ENCODE results near the gene CNTN4.

CNTN4 gene

DNA sequence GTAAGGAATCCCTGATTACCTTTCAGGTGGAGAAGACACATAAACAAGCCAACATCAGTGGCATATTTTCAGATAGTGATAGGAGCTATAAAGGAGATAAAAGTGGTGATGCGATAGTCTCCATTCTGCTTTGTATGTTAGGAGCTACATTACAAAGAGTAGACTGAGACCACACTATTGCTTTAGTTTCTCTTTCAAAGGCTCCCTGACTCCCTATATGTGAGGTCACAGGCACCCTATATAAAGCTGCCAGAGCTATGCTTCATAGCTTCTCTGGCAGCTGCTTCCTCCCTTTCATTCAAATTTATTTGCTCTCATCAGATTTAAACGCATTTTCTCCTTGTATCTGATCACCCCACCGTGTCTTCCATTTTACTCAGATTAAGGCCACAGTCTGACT, 544.9 kb downstream of the CNTN4 start:
- DNase-seq (ENCODE audit: low read depth in 1 of 2, low spot score in 1 of 2), result no peak
- no peak overlapping the region for H3K4me3 ChIP-seq (replicated peaks; ENCODE audit: insufficient read depth, low read length)
- TF ChIP-seq, protein P1, sequence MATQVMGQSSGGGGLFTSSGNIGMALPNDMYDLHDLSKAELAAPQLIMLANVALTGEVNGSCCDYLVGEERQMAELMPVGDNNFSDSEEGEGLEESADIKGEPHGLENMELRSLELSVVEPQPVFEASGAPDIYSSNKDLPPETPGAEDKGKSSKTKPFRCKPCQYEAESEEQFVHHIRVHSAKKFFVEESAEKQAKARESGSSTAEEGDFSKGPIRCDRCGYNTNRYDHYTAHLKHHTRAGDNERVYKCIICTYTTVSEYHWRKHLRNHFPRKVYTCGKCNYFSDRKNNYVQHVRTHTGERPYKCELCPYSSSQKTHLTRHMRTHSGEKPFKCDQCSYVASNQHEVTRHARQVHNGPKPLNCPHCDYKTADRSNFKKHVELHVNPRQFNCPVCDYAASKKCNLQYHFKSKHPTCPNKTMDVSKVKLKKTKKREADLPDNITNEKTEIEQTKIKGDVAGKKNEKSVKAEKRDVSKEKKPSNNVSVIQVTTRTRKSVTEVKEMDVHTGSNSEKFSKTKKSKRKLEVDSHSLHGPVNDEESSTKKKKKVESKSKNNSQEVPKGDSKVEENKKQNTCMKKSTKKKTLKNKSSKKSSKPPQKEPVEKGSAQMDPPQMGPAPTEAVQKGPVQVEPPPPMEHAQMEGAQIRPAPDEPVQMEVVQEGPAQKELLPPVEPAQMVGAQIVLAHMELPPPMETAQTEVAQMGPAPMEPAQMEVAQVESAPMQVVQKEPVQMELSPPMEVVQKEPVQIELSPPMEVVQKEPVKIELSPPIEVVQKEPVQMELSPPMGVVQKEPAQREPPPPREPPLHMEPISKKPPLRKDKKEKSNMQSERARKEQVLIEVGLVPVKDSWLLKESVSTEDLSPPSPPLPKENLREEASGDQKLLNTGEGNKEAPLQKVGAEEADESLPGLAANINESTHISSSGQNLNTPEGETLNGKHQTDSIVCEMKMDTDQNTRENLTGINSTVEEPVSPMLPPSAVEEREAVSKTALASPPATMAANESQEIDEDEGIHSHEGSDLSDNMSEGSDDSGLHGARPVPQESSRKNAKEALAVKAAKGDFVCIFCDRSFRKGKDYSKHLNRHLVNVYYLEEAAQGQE (IDR thresholded peaks at IDR 0.05; ENCODE audit: insufficient replicate concordance, low read depth), result no peak
- TF ChIP-seq POLR2AphosphoS5 (IDR thresholded peaks at IDR 0.05; ENCODE audit: low read depth) (no peak), CTCF (IDR thresholded peaks at IDR 0.05; ENCODE audit: insufficient read depth, low read length) (no peak), SPI1 (IDR thresholded peaks at IDR 0.05; ENCODE audit: borderline replicate concordance, low read depth) (no peak), GABPA (IDR thresholded peaks at IDR 0.05; ENCODE audit: low read depth) (no peak)
- no peaks in the 10 kb centered on the region for H3K27me3 ChIP-seq (ENCODE audit: insufficient read depth, poor library complexity, severe bottlenecking)
- no peak overlapping the region for H3K27ac ChIP-seq (replicated peaks)

DNA sequence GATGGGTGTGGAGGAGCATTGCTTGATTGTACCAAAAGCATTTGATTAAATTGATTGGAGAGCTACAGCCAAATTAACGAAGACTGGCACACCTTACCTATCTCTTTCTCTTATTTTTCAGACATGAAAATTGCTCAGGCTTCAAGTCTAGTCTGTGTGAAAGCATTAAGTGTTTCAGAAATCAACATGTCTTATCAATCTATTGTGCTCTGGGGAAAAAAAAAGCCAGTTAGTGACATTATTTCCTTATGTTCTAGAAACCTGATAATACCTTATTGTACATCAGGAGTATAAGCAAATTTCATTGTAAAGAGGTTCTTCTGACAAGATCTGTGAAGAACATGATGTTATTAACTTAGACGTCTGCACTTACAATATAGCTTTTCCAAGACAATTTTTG, 546.3 kb downstream of the CNTN4 start:
- no peaks in the 10 kb centered on the region for H3K27me3 ChIP-seq (ENCODE audit: insufficient read depth, poor library complexity, severe bottlenecking)
- TF ChIP-seq SPI1 (IDR thresholded peaks at IDR 0.05; ENCODE audit: borderline replicate concordance, low read depth) (no peak), CTCF (IDR thresholded peaks at IDR 0.05; ENCODE audit: insufficient read depth, low read length) (no peak), POLR2AphosphoS5 (IDR thresholded peaks at IDR 0.05; ENCODE audit: low read depth) (no peak), GABPA (IDR thresholded peaks at IDR 0.05; ENCODE audit: low read depth) (no peak)
- TF ChIP-seq, protein P1 (IDR thresholded peaks at IDR 0.05; ENCODE audit: insufficient replicate concordance, low read depth), result no peak

DNA sequence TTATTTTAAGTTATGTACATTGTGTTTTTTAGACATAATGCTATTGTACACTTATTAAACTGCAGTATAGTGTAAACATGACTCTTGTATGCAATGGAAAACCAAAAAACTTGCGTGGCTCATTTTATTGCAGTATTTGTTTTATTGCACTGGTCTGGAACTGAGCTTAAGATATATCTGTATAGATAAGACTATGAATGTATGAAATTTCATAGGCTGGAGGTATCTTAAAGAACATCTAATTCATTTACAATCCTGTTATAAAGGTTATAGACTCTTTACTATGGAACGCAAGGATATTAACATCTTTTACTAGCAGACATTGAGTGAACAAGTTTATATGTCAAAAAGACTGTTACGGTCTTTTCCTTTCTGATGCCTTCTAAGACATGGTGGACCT, 552.1 kb downstream of the CNTN4 start:
- DNase-seq (ENCODE audit: low read depth in 1 of 2, low spot score in 1 of 2), result no peak
- no peak overlapping the region for H3K4me3 ChIP-seq (replicated peaks; ENCODE audit: insufficient read depth, low read length)
- TF ChIP-seq GABPA (IDR thresholded peaks at IDR 0.05; ENCODE audit: low read depth) (no peak), POLR2AphosphoS5 (IDR thresholded peaks at IDR 0.05; ENCODE audit: low read depth) (no peak), CTCF (IDR thresholded peaks at IDR 0.05; ENCODE audit: insufficient read depth, low read length) (no peak), SPI1 (IDR thresholded peaks at IDR 0.05; ENCODE audit: borderline replicate concordance, low read depth) (no peak)
- TF ChIP-seq, protein P1 (IDR thresholded peaks at IDR 0.05; ENCODE audit: insufficient replicate concordance, low read depth), result no peak
- no peaks in the 10 kb centered on the region for H3K27me3 ChIP-seq (ENCODE audit: insufficient read depth, poor library complexity, severe bottlenecking)
- no peak overlapping the region for H3K27ac ChIP-seq (replicated peaks)

More for the DNA sequence above, 546.3 kb downstream of the CNTN4 start:
- H3K27ac ChIP-seq (replicated peaks), result no peak overlapping the region
- H3K4me3 ChIP-seq (replicated peaks; ENCODE audit: insufficient read depth, low read length), result no peak overlapping the region
- DNase-seq (ENCODE audit: low read depth in 1 of 2, low spot score in 1 of 2), result no peak
